NCI-H1436 (cell line): Measurements from ENCODE around the gene CD37.
"Not testable (repeated sequence)": the region's sequence is repeated elsewhere in the genome, so short reads cannot be mapped to it uniquely, and the experiment has no call there.

Experiments used
- DNase-seq: peaks from one replicate; lab custom pipeline; 2025; lab: John Stamatoyannopoulos, UW

Gene CD37

GRCh38 chr19:49331187-49331586, 4.0 kb upstream of the CD37 start:
- not testable (repeated sequence) for DNase-seq

- peak; percentile 22 for DNase-seq
Observed at GRCh38 chr19:49331616-49332055, 3.6 kb upstream of the CD37 start.

- not testable (repeated sequence) for DNase-seq
Observed at GRCh38 chr19:49332691-49333417, 2.4 kb upstream of the CD37 start.

- DNase-seq: no peak
Observed at GRCh38 chr19:49333418-49333805, 1.8 kb upstream of the CD37 start.

- no peak for DNase-seq
Observed at GRCh38 chr19:49333811-49334288, 1.4 kb upstream of the CD37 start.

GRCh38 chr19:49335784-49336481, 727 bp downstream of the CD37 start:
- DNase-seq: no peak

- DNase-seq: no peak
Observed at GRCh38 chr19:49336482-49337266, 1.5 kb downstream of the CD37 start.

- DNase-seq: no peak
Observed at GRCh38 chr19:49337267-49338022, 2.2 kb downstream of the CD37 start.

GRCh38 chr19:49338023-49338677, 2.9 kb downstream of the CD37 start:
- no peak for DNase-seq

GRCh38 chr19:49338691-49339300, 3.6 kb downstream of the CD37 start:
- DNase-seq: no peak

GRCh38 chr19:49339301-49340068, 4.3 kb downstream of the CD37 start:
- peak; percentile 80 for DNase-seq

GRCh38 chr19:49340069-49340864, 5.1 kb downstream of the CD37 start:
- DNase-seq: peak; percentile 96

- no peak for DNase-seq
Observed at GRCh38 chr19:49340865-49341718, 5.9 kb downstream of the CD37 start.

- DNase-seq: no peak
Observed at GRCh38 chr19:49342291-49342721, 7.1 kb downstream of the CD37 start.

GRCh38 chr19:49343123-49343522, 7.9 kb downstream of the CD37 start:
- DNase-seq: no peak

GRCh38 chr19:49344505-49345423, 9.6 kb downstream of the CD37 start:
- no peak for DNase-seq

- DNase-seq: no peak
Observed at GRCh38 chr19:49347191-49347590, 12.0 kb downstream of the CD37 start.
